IMR-90 (cell line): ENCODE results near the gene CSNK1D. TPM values are rescaled to one million over a fixed set of nuclear protein-coding genes. Genes with fewer than 3 reads are reported as not detected.

ENCODE experiments used
- ATAC-seq: fragments of 200-7000 bp; cut with Tn5 transposase; 2 replicates; pipeline ENCODE4 v1.9.1; 2020; ENCODE audit warnings: low read depth, mild to moderate bottlenecking, moderate library complexity
- BruUV-seq: library from RNA; stranded (reverse); fragments of 400-500 nt; replicated peaks from 2 replicates; lab custom pipeline; 2021; lab: Mats Ljungman, UMichigan
- CTCF ChIA-PET: fragments of 300-600 bp; formaldehyde crosslinking; extraction: SDS; loops from one replicate; lab custom pipeline; 2021; ENCODE audit warnings: antibody characterized with exemption; lab: Yijun Ruan, JAX
- POLR2A ChIA-PET: fragments of 300-600 bp; sonication (Branson Sonifier 250); formaldehyde crosslinking; loops from one replicate; lab custom pipeline; 2022; ENCODE audit warnings: antibody characterized with exemption; ENCODE audit not compliant: unreplicated experiment; lab: Charles Lee
- DNase-seq: peaks from one replicate; pipeline ENCODE4 v3.0.0; 2013
- H2AFZ ChIP-seq: replicated peaks from 2 replicates; pipeline ENCODE3; 2013; ENCODE audit warnings: low read length, mild to moderate bottlenecking; ENCODE audit not compliant: poor library complexity
- H2AK5ac ChIP-seq: 2 replicates; pipeline ENCODE4 v1.6.1; 2013; ENCODE audit warnings: low read depth, low read length, inconsistent platforms
- H2AK9ac ChIP-seq: replicated peaks from 2 replicates; pipeline ENCODE3; 2013; ENCODE audit warnings: mild to moderate bottlenecking, low read depth, low read length, moderate library complexity; ENCODE audit not compliant: poor library complexity
- H2BK120ac ChIP-seq: 2 replicates; pipeline ENCODE4 v1.6.1; 2013; ENCODE audit warnings: low read depth, low read length, inconsistent platforms
- H2BK15ac ChIP-seq: 3 replicates; pipeline ENCODE4 v1.6.1; 2013; ENCODE audit warnings: low read depth, low read length, inconsistent platforms
- H2BK20ac ChIP-seq: 2 replicates; pipeline ENCODE4 v1.6.1; 2013; ENCODE audit warnings: low read depth, mild to moderate bottlenecking, inconsistent platforms, low read length, moderate library complexity
- H2BK5ac ChIP-seq: 2 replicates; pipeline ENCODE4 v1.6.1; 2013; ENCODE audit warnings: mild to moderate bottlenecking, low read depth, low read length, inconsistent platforms; ENCODE audit not compliant: poor library complexity, severe bottlenecking
- H3K14ac ChIP-seq: replicated peaks from 2 replicates; pipeline ENCODE4 v1.6.1; 2013; ENCODE audit warnings: low read depth, low read length, inconsistent platforms
- H3K18ac ChIP-seq: 2 replicates; pipeline ENCODE4 v1.6.1; 2013; ENCODE audit warnings: low read depth, low read length, control low read depth
- H3K23ac ChIP-seq: 2 replicates; pipeline ENCODE4 v1.6.1; 2013; ENCODE audit warnings: low read depth, low read length, inconsistent platforms
- H3K27ac ChIP-seq: 2 replicates; pipeline ENCODE4 v1.5.1; 2013; ENCODE audit warnings: mild to moderate bottlenecking, control low read depth, low read length; ENCODE audit not compliant: insufficient read depth
- H3K27me3 ChIP-seq: 2 replicates; pipeline ENCODE4 v1.6.1; 2013; ENCODE audit warnings: low read length; ENCODE audit not compliant: control insufficient read depth, insufficient read depth
- H3K36me3 ChIP-seq: 2 replicates; pipeline ENCODE4 v1.6.1; 2013; ENCODE audit warnings: low read length, mixed read lengths; ENCODE audit not compliant: control insufficient read depth, insufficient read depth
- H3K4ac ChIP-seq: 2 replicates; pipeline ENCODE4 v1.6.1; 2013; ENCODE audit warnings: low read depth, low read length, inconsistent platforms
- H3K4me1 ChIP-seq: 2 replicates; pipeline ENCODE4 v1.6.1; 2013; ENCODE audit warnings: low read length, mixed read lengths; ENCODE audit not compliant: control insufficient read depth, insufficient read depth
- H3K4me2 ChIP-seq: 2 replicates; pipeline ENCODE4 v1.6.1; 2013; ENCODE audit warnings: low read depth, mild to moderate bottlenecking, control low read depth, low read length, moderate library complexity
- H3K4me3 ChIP-seq: 2 replicates; pipeline ENCODE4 v1.5.1; 2013; ENCODE audit warnings: low read depth, mild to moderate bottlenecking, control low read depth, low read length, moderate library complexity; ENCODE audit not compliant: insufficient read depth
- H3K56ac ChIP-seq: 2 replicates; pipeline ENCODE4 v1.6.1; 2013; ENCODE audit warnings: low read length, inconsistent platforms; ENCODE audit not compliant: insufficient read depth; ENCODE audit errors: extremely low read depth
- H3K79me1 ChIP-seq, 2 experiments: 2 replicates each; pipeline ENCODE4 v1.6.1; 2013; ENCODE audit warnings: low read length in 2 of 2, inconsistent platforms in 1 of 2, low read depth in 1 of 2
- H3K9ac ChIP-seq: 2 replicates; pipeline ENCODE4 v1.6.1; 2013; ENCODE audit warnings: low read depth, low read length, control low read depth
- H3K9me1 ChIP-seq: 2 replicates; pipeline ENCODE4 v1.6.1; 2013; ENCODE audit warnings: low read length, inconsistent platforms; ENCODE audit not compliant: insufficient read depth
- H3K9me3 ChIP-seq: 2 replicates; pipeline ENCODE4 v1.6.1; 2013; ENCODE audit warnings: low read length; ENCODE audit not compliant: control insufficient read depth, insufficient read depth
- H4K20me1 ChIP-seq: 2 replicates; pipeline ENCODE4 v1.6.1; 2013; ENCODE audit warnings: low read length, inconsistent platforms; ENCODE audit not compliant: insufficient read depth
- H4K5ac ChIP-seq: 2 replicates; pipeline ENCODE4 v1.6.1; 2013; ENCODE audit warnings: mild to moderate bottlenecking, low read depth, low read length, control low read depth
- H4K8ac ChIP-seq, 2 experiments: 2 replicates each; pipeline ENCODE4 v1.6.1; 2013; ENCODE audit warnings: low read depth in 2 of 2, low read length in 2 of 2, control low read depth in 1 of 2, inconsistent platforms in 1 of 2
- H4K91ac ChIP-seq: 2 replicates; pipeline ENCODE4 v1.6.1; 2013; ENCODE audit warnings: low read depth, low read length, inconsistent platforms; ENCODE audit not compliant: insufficient read depth
- FOS ChIP-seq: fragments of 150-350 bp; IDR thresholded peaks from 2 replicates; pipeline ENCODE4 v1.6.1; 2016; ENCODE audit warnings: low read depth, low read length
- MAFK ChIP-seq: IDR thresholded peaks from 2 replicates; pipeline ENCODE4 v1.6.1; 2012; ENCODE audit warnings: low read depth, low read length, improper control_type of control experiment
- MXI1 ChIP-seq: IDR thresholded peaks from 2 replicates; pipeline ENCODE4 v1.6.1; 2012; ENCODE audit warnings: low read depth, mild to moderate bottlenecking, low read length, moderate library complexity, borderline replicate concordance
- POLR2A ChIP-seq: IDR thresholded peaks from 2 replicates; pipeline ENCODE4 v1.6.1; 2012; ENCODE audit warnings: mild to moderate bottlenecking, low read depth, low read length
- RCOR1 ChIP-seq: IDR thresholded peaks from 2 replicates; pipeline ENCODE4 v1.6.1; 2012; ENCODE audit warnings: mild to moderate bottlenecking, low read length, improper control_type of control experiment; ENCODE audit not compliant: insufficient replicate concordance
- WGBS, 2 experiments: methylation state at CpG; one replicate each; pipeline versions ENCODE4 v1.1.5 to v1.1.7; 2013; ENCODE audit warnings: missing lambda C conversion rate in 2 of 2; ENCODE audit not compliant: insufficient read length in 1 of 2; ENCODE audit errors: extremely low coverage in 2 of 2; 5-methylcytosine and 5-hydroxymethylcytosine counted together
- dilution Hi-C: fragments of 300-500 bp; cut with HindIII; formaldehyde crosslinking; loops from one replicate; pipeline ENCODE4 v1.14.3; 2018; ENCODE audit warnings: low sequenced_read_pairs; ENCODE audit not compliant: unreplicated experiment
- in situ Hi-C: fragments of 300-500 bp; cut with MboI; formaldehyde crosslinking; loops from 3 replicates; pipeline ENCODE4 v1.14.3; 2019; ENCODE audit warnings: low sequenced_read_pairs, inconsistent platforms, mixed read lengths
- intact Hi-C: fragments of 100-400 bp; cut with micrococcal nuclease; formaldehyde crosslinking; loops from 2 replicates; pipeline ENCODE4 v1.10.0; 2022
- polyA plus RNA-seq, 3 experiments: library from polyadenylated mRNA; depleted of rRNA; stranded (reverse); fragments of >200 nt; gene quantifications; 2 replicates each; pipeline ENCODE4 v1.2.3, GENCODE V29; 2012; ENCODE audit warnings: low replicate concordance in 1 of 3
- total RNA-seq: library from RNA; depleted of rRNA; stranded (reverse); fragments of >200 nt; gene quantifications from 2 replicates; pipeline ENCODE4 v1.2.3, GENCODE V29; 2012

CSNK1D gene
- total and polyA plus RNA-seq, 2 of the 4 experiments (the other 2 are of a cell fraction): 47.1 to 186 TPM

- no peaks in the 10 kb centered on the region; the same call in 1 of the 2 replicates for H3K27me3 ChIP-seq
- H4K8ac ChIP-seq: no peak overlapping the region
- WGBS, 2 experiments: 95% methylated on average over 3 of the region's 23 CpGs; no CpG with 5 or more reads in 1 of the 2 experiments
- no peak overlapping the region for H2AFZ ChIP-seq
- peaks cover 18% of the 10 kb centered on the region for H3K4me1 ChIP-seq
- H3K23ac ChIP-seq: no peak overlapping the region
- H3K9me3 ChIP-seq: no peaks in the 10 kb centered on the region
- dilution Hi-C loops (no loop called here), intact Hi-C loops (no loop called here), in situ Hi-C loops (no loop called here)
- no peak overlapping the region for H4K5ac ChIP-seq
- H3K56ac ChIP-seq: no peak overlapping the region
- H2BK15ac ChIP-seq: no peak overlapping the region
- ChIA-PET POLR2A (no interaction called here), CTCF (no interaction called here)
- H3K9me1 ChIP-seq: peaks cover 9% of the 10 kb centered on the region
- H2BK20ac ChIP-seq: no peak overlapping the region
- H3K4me2 ChIP-seq: no peak overlapping the region
- H3K18ac ChIP-seq: no peak overlapping the region
- TF ChIP-seq MXI1 (no peak), FOS (no peak), MAFK (no peak), RCOR1 (no peak), POLR2A (no peak)
- no peak overlapping the region for H2AK9ac ChIP-seq
- no peak overlapping the region for H2BK5ac ChIP-seq
- no peak overlapping the region for H4K91ac ChIP-seq
- ATAC-seq (no peak), DNase-seq (no peak)
- H3K36me3 ChIP-seq: no peaks in the 10 kb centered on the region
- no peak overlapping the region for H3K27ac ChIP-seq
- H3K4me3 ChIP-seq: no peak overlapping the region
- no peak overlapping the region for H3K4ac ChIP-seq
- H2AK5ac ChIP-seq: 0 out of 2 replicates have a peak overlapping the region, but pooled peaks have one; percentile 8
- H4K20me1 ChIP-seq: no peaks in the 10 kb centered on the region; the same call in 1 of the 2 replicates
- no peak overlapping the region for H2BK120ac ChIP-seq
- no peak overlapping the region for H3K9ac ChIP-seq
- BruUV-seq: no TSS peak
- H3K14ac ChIP-seq: no peak overlapping the region
- peaks cover 0 to 6% of the 10 kb centered on the region in 2 experiments; a peak in 1 of 4 replicates for H3K79me1 ChIP-seq
Measured at GRCh38 chr17:82301916-82302567, 28.5 kb upstream of the CSNK1D start.
